K562 (cell line): ENCODE results near the gene ANKRD27. TPM values are rescaled to one million over a fixed set of nuclear protein-coding genes. Genes with fewer than 3 reads are reported as not detected.

Experiments used
- ATAC-seq: fragments of 200-7000 bp; cut with Tn5 transposase; 3 replicates; pipeline ENCODE4 v1.9.1; 2020; ENCODE audit warnings: moderate library complexity
- BruUV-seq: library from RNA; stranded (reverse); fragments of 400-500 nt; replicated peaks from 2 replicates; lab custom pipeline; 2021; lab: Mats Ljungman, UMichigan
- CTCF ChIA-PET: fragments of 300-600 bp; formaldehyde crosslinking; extraction: SDS; loops from one replicate; lab custom pipeline; 2021; ENCODE audit warnings: low intra/inter-chr PET ratio; lab: Yijun Ruan, JAX
- POLR2A ChIA-PET: fragments of 300-600, 350-650 bp; sonication (Branson Sonifier 250); formaldehyde crosslinking; extraction: SDS; loops from one replicate; lab custom pipeline; 2021; ENCODE audit warnings: antibody characterized with exemption, inconsistent platforms; lab: Yijun Ruan, JAX
- DNase-seq, 4 experiments: peaks; one replicate each; pipeline versions ENCODE4 v3.0.0 to v3.0.0-alpha.2; 2011 to 2018; ENCODE audit warnings: low spot score in 3 of 4, mixed read lengths in 3 of 4; ENCODE audit errors: extremely low read depth in 1 of 4
- FAIRE-seq: peaks from 2 replicates; lab custom pipeline; 2011; peaks lifted over from hg19 to GRCh38; lab: Jason Lieb, UNC
- H2AFZ ChIP-seq: 2 replicates; pipeline ENCODE4 v1.6.0; 2011; ENCODE audit warnings: low read depth, low read length, control low read depth, inconsistent platforms
- H3K27ac ChIP-seq: fragments of 200-600 bp; 3 replicates; pipeline ENCODE4 v1.8.0; 2011; ENCODE audit warnings: low read depth, mild to moderate bottlenecking, control low read depth, inconsistent platforms, low read length, moderate library complexity, mixed read lengths; ENCODE audit errors: extremely low read depth
- H3K27me3 ChIP-seq, 2 experiments: fragments of 300-600 bp in 1 of 2; 2 replicates in 1 of 2; 3 replicates in 1 of 2; pipeline versions ENCODE4 v1.6.0 to v1.8.0; 2011; ENCODE audit warnings: inconsistent platforms in 2 of 2, low read length in 2 of 2, mild to moderate bottlenecking in 1 of 2, mixed read lengths in 1 of 2, moderate library complexity in 1 of 2; ENCODE audit not compliant: control insufficient read depth in 2 of 2, insufficient read depth in 2 of 2
- H3K36me3 ChIP-seq: fragments of 300-600 bp; 3 replicates; pipeline ENCODE4 v1.8.0; 2011; ENCODE audit warnings: mild to moderate bottlenecking, low read length, inconsistent platforms; ENCODE audit not compliant: control insufficient read depth, insufficient read depth
- H3K4me1 ChIP-seq, 2 experiments: fragments of 200-600 bp in 1 of 2; replicated peaks in 1 of 2; 2 replicates in 1 of 2; 3 replicates in 1 of 2; pipeline versions ENCODE4 v1.5.1 to v1.8.0; 2011; ENCODE audit warnings: inconsistent platforms in 2 of 2, low read length in 2 of 2, mild to moderate bottlenecking in 1 of 2, mixed read lengths in 1 of 2, moderate library complexity in 1 of 2; ENCODE audit not compliant: control insufficient read depth in 2 of 2, insufficient read depth in 2 of 2
- H3K4me2 ChIP-seq: 2 replicates; pipeline ENCODE4 v1.6.1; 2011; ENCODE audit warnings: low read length, control low read depth, inconsistent platforms, mixed read lengths; ENCODE audit not compliant: insufficient read depth
- H3K4me3 ChIP-seq: fragments of 200-600 bp; sonication (generic), shearing (Covaris generic); 2 replicates; pipeline ENCODE4 v1.5.1; 2016; ENCODE audit warnings: control low read depth, inconsistent platforms
- H3K79me2 ChIP-seq: fragments of 200-600 bp; 3 replicates; pipeline ENCODE4 v1.8.0; 2011; ENCODE audit warnings: low read length, inconsistent platforms; ENCODE audit not compliant: control insufficient read depth, insufficient read depth
- H3K9ac ChIP-seq, 2 experiments: 2 replicates each; pipeline versions ENCODE4 v1.6.0 to v1.6.1; 2011; ENCODE audit warnings: low read depth in 2 of 2, low read length in 2 of 2, control low read depth in 1 of 2, inconsistent platforms in 1 of 2, mild to moderate bottlenecking in 1 of 2, mixed read lengths in 1 of 2; ENCODE audit not compliant: insufficient read depth in 1 of 2
- H3K9me1 ChIP-seq: one replicate; pipeline ENCODE4 v1.6.0; 2011; ENCODE audit warnings: inconsistent platforms, mild to moderate bottlenecking, low read length, moderate library complexity; ENCODE audit not compliant: control insufficient read depth, insufficient read depth
- H3K9me3 ChIP-seq: replicated peaks from 2 replicates; pipeline ENCODE4 v1.5.1; 2011; ENCODE audit warnings: low read depth, low read length, inconsistent platforms; ENCODE audit not compliant: control insufficient read depth, insufficient read depth
- H4K20me1 ChIP-seq: replicated peaks from 2 replicates; pipeline ENCODE4 v1.6.1; 2011; ENCODE audit warnings: low read length, inconsistent platforms, mixed read lengths; ENCODE audit not compliant: control insufficient read depth, insufficient read depth
- CREM ChIP-seq: IDR thresholded peaks from 2 replicates; pipeline ENCODE4 v1.6.1; 2014; ENCODE audit warnings: antibody characterized with exemption, low read depth
- FOXJ3 ChIP-seq: sonication (generic); formaldehyde crosslinking; IDR thresholded peaks from 2 replicates; pipeline ENCODE4 v1.4.0; 2020; ENCODE audit warnings: mild to moderate bottlenecking, missing genetic modification reagents
- NFYB ChIP-seq: IDR thresholded peaks from 2 replicates; pipeline ENCODE4 v1.6.1; 2011; ENCODE audit warnings: mild to moderate bottlenecking, moderate library complexity; ENCODE audit not compliant: insufficient read length; ENCODE audit errors: extremely low read depth
- POLR2G ChIP-seq: fragments of 200-400 bp; formaldehyde crosslinking; IDR thresholded peaks from 2 replicates; pipeline ENCODE4 v1.6.1; 2017; ENCODE audit warnings: low read depth, mild to moderate bottlenecking, antibody characterized with exemption, low read length, moderate library complexity
- TCF3 ChIP-seq: sonication (generic); formaldehyde crosslinking; IDR thresholded peaks from 2 replicates; pipeline ENCODE4 v1.4.0; 2020; ENCODE audit warnings: mild to moderate bottlenecking, missing genetic modification reagents
- ZFP30 ChIP-seq: fragments of 250-450 bp; sonication (Bioruptor Pico); IDR thresholded peaks from 2 replicates; pipeline ENCODE4 v1.8.0; 2022; ENCODE audit warnings: moderate library complexity, mild to moderate bottlenecking, inconsistent platforms, borderline replicate concordance
- WGBS: fragments of 100-300 bp; shearing (Covaris generic); methylation state at CpG from one replicate; pipeline ENCODE4 v1.1.6; 2016; ENCODE audit warnings: low coverage, mixed read lengths; ENCODE audit not compliant: insufficient coverage; ENCODE audit errors: missing lambda C conversion rate; 5-methylcytosine and 5-hydroxymethylcytosine counted together
- in situ Hi-C: fragments of 300-500 bp; cut with MboI; formaldehyde crosslinking; loops from 4 replicates; pipeline ENCODE4 v1.15.0; 2018; ENCODE audit warnings: inconsistent platforms, mixed read lengths
- intact Hi-C: fragments of 100-400 bp; cut with micrococcal nuclease; formaldehyde crosslinking; loops from 2 replicates; pipeline ENCODE4 v1.14.2; 2022
- polyA plus RNA-seq, 8 experiments: library from polyadenylated mRNA; depleted of rRNA in 4 of 8; stranded (reverse) in 5 of 8; unstranded in 3 of 8; fragments of >200 nt; fragmentation: Nextera tagmentation in 2 of 8; fragmentation: Illumina TruSeq in 1 of 8; extraction: Ambion mirVana in 2 of 8; extraction: Trizol in 1 of 8; gene quantifications; 2 replicates each; pipeline versions ENCODE4 v1.2.1 to v1.2.3, GENCODE V29; 2011 to 2014; ENCODE audit warnings: inconsistent platforms in 1 of 8, missing spikeins in 1 of 8
- total RNA-seq, 7 experiments: library from RNA; depleted of rRNA in 6 of 7; stranded (reverse); fragments of >200 nt in 6 of 7; fragmentation: Illumina TruSeq in 2 of 7; extraction: Trizol in 2 of 7; gene quantifications; 2 replicates each; pipeline versions ENCODE4 v1.2.1 to v1.2.3, GENCODE V29; 2011 to 2021; ENCODE audit warnings: low replicate concordance in 1 of 7
- TF ChIP-seq, protein P1 (sequence below), 2 experiments: fragments of 450-650 bp in 1 of 2; sonication (generic) in 1 of 2; formaldehyde crosslinking in 1 of 2; IDR thresholded peaks in 1 of 2; conservative IDR thresholded peaks in 1 of 2; 2 replicates each; pipeline versions ENCODE4 v1.6.1 to v1.8.1; 2016 to 2023; ENCODE audit warnings: mild to moderate bottlenecking in 2 of 2, moderate library complexity in 2 of 2, inconsistent platforms in 1 of 2, missing genetic modification reagents in 1 of 2

ANKRD27 gene
- total and polyA plus RNA-seq, 9 of the 15 experiments (the other 6 are each of a cell fraction or from before 2014, with no cell fraction given), result 5.3 to 71.3 (median 54.2) TPM

DNA sequence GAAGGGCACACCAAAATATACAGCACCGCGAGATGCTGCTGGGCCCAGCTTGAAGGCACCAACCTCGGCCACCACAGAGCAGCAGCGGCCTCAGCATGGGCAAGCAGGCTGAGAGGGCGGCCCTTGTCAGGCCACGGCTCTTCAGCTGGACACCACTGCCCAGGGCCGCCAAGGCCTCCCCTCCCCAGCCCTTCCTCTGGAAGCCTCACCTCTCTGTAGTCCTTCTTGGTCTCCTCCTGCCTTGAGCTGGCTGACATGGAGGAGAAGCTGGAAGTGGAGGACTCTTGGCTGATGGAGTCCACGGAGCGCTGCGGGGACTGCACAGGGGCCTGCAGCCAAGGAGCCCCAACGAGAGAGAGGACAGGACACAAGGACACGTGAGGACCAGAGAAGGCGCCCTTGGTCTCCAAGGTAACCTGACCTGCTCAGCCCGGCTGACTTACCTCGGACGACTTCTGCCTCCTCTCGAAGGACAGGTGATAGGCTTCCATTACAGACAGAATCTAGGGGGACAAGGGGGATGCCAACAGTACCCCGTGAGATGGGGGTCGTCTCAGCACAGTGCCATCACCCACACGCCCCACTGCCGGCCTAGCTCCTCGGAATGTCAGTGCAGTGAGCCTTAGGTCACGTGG, 55.8 kb downstream of the ANKRD27 start:
- H3K4me2 ChIP-seq, result no peak overlapping the region
- H3K9me3 ChIP-seq, result no peaks in the 10 kb centered on the region
- in situ Hi-C loops, result no loop called here
- no peak for FAIRE-seq
- DNase-seq, result no peak
- TF ChIP-seq ZFP30 (CRISPR knock-in tag) (no peak), POLR2G (peak; percentile 36; the same call in 1 of the 2 replicates), TCF3 (CRISPR knock-in tag) (no peak), NFYB (no peak), FOXJ3 (CRISPR knock-in tag) (no peak), CREM (no peak)
- TF ChIP-seq, protein P1, sequence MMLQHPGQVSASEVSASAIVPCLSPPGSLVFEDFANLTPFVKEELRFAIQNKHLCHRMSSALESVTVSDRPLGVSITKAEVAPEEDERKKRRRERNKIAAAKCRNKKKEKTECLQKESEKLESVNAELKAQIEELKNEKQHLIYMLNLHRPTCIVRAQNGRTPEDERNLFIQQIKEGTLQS (IDR thresholded peaks at IDR 0.05), result no peak
- TF ChIP-seq, protein P1 (CRISPR knock-in tag; conservative IDR thresholded peaks at IDR 0.05), result no peak
- no TSS peak for BruUV-seq
- H3K4me1 ChIP-seq, result peaks cover 0 to 4% of the 10 kb centered on the region in 2 experiments; a peak in 1 of 5 replicates
- no peaks in the 10 kb centered on the region for H4K20me1 ChIP-seq
- H3K9ac ChIP-seq, result peak overlapping the region in 1 of 2 experiments; percentile 32; a peak in 1 of 4 replicates
- H3K27me3 ChIP-seq, result no peaks in the 10 kb centered on the region
- ATAC-seq, result no peak
- no peak overlapping the region for H3K27ac ChIP-seq
- H3K9me1 ChIP-seq, result no peaks in the 10 kb centered on the region
- intact Hi-C loops, result no loop called here
- 98% methylated on average over 19 of the region's 23 CpGs for WGBS
- no peak overlapping the region for H2AFZ ChIP-seq
- H3K4me3 ChIP-seq, result no peak overlapping the region
- CTCF ChIA-PET, result no interaction called here
- no peaks in the 10 kb centered on the region for H3K79me2 ChIP-seq
- POLR2A ChIA-PET, result interaction anchor here (0.6 to 1.0 kb wide), 2 partner anchors 19 to 72 kb away, joined by 3 read pairs; partner anchors contain the start of gene NUDT19
- peaks cover 86% of the 10 kb centered on the region for H3K36me3 ChIP-seq
